ENCODE measurements around the gene GNG2.

Gene GNG2

DNA sequence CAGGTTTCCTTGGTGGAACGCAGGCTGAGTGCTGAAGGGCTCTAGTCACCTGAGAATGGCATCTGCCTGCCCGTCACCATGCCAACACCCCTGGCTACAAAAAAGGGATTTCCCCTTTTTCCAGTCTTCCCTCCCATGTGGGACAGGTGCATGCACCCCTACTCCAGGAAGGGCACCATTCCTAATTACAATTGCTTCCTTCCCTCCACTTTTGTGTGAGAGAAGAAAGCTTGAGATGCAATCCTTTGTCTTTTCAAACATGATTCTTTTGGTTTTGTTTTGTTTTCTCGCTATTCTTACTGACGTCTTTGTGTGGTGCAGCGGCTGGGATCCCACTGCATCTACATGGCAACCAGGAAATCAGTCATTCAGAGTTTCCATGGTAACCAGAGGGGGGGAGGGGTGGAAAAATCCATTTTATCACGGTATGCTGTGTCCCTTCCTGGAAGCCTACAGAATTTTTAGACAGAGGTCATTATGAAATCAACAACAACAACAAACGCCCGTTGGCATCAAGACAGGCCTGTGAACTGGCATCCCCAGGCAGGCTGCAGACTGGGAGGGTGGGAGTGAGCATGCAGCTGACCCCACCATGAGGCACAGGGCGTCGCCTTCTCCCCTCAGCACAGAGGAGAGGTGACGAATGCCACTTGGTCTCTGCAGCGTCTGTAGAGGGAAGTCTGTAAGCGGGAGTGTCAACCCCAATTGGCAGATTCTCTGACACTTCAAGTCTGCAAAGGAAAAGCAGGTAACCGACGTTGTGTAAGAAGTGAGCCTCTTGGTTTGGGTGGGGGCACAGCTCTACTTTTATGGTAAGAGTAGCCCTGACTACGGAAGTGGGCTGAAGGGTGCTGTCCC lies 13.6 kb upstream of the GNG2 start:
- Mint-ChIP-seq H3K27me3 (no peaks in the 10 kb centered on the region), H3K9me3 (peaks cover 25% of the 10 kb centered on the region), H3K4me3 (peak overlapping the region; percentile 91), H3K36me3 (ENCODE audit: low read depth) (peaks cover 29% of the 10 kb centered on the region), H3K27ac (peak overlapping the region; percentile 99), H3K4me1 (ENCODE audit: low read depth) (peaks cover 90% of the 10 kb centered on the region)

GRCh38 chr14:51847489-51847796 lies 13.0 kb upstream of the GNG2 start:
- peak overlapping the region; percentile 99 for H3K27ac Mint-ChIP-seq
- peaks cover 25% of the 10 kb centered on the region for H3K9me3 Mint-ChIP-seq
- peak overlapping the region; percentile 91 for H3K4me3 Mint-ChIP-seq
- no peaks in the 10 kb centered on the region for H3K27me3 Mint-ChIP-seq
- H3K4me1 Mint-ChIP-seq (ENCODE audit: low read depth): peaks cover 95% of the 10 kb centered on the region
- peaks cover 29% of the 10 kb centered on the region for H3K36me3 Mint-ChIP-seq (ENCODE audit: low read depth)

DNA sequence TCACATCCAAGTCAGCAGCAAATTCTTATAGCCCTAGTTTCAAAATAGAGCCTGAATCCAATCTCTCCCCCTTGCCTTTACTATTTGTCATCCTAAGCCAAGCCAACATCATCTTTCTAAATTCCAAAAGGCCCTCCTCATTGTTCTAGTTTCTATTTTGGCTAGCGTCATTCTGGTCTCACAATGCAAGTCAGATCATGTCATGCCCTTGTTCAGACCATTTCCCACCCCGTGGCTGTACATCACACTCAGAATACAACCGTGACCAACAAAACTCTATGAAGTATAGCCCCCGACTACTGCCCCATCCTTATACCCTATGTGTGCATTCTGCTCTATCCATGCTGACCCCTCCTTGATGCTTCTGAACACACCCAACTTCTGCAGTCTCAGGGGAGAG lies 12.3 kb upstream of the GNG2 start:
- H3K4me1 Mint-ChIP-seq (ENCODE audit: low read depth): peaks cover 98% of the 10 kb centered on the region
- H3K4me3 Mint-ChIP-seq: peak overlapping the region; percentile 70
- H3K36me3 Mint-ChIP-seq (ENCODE audit: low read depth): peaks cover 29% of the 10 kb centered on the region
- H3K27ac Mint-ChIP-seq: peak overlapping the region; percentile 99
- H3K9me3 Mint-ChIP-seq: peaks cover 25% of the 10 kb centered on the region
- no peaks in the 10 kb centered on the region for H3K27me3 Mint-ChIP-seq

- Mint-ChIP-seq H3K27me3 (no peaks in the 10 kb centered on the region), H3K36me3 (ENCODE audit: low read depth) (peaks cover 29% of the 10 kb centered on the region), H3K4me1 (ENCODE audit: low read depth) (peaks cover 90% of the 10 kb centered on the region), H3K4me3 (peak overlapping the region; percentile 24), H3K9me3 (peaks cover 22% of the 10 kb centered on the region), H3K27ac (peak overlapping the region; percentile 99)
These were observed 11.3 kb upstream of the GNG2 start for GRCh38 chr14:51849097-51849496.

- Mint-ChIP-seq H3K36me3 (ENCODE audit: low read depth) (peaks cover 29% of the 10 kb centered on the region), H3K9me3 (peaks cover 19% of the 10 kb centered on the region), H3K27ac (peak overlapping the region; percentile 50), H3K4me1 (ENCODE audit: low read depth) (peaks cover 76% of the 10 kb centered on the region), H3K4me3 (no peak overlapping the region), H3K27me3 (no peaks in the 10 kb centered on the region)
These were observed 9.8 kb upstream of the GNG2 start for GRCh38 chr14:51850651-51851050.

DNA sequence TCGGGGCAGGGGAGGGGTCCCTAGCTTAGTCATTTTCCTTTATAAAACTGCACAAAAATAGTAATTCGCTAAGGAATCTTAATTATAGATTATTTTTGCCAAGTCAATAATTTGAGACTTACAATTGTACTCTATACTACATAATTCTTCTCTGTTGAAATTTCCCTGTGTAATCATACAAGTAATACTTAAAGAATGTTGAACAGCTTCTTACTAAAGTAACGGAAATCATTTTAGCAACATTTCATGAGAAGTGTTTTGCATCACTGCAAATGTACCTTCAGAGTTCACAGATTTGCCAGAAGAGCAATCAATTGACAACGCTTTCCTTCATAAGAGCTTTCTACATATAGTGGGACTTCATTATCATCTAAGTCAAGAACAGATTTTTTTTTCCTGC lies 7.9 kb upstream of the GNG2 start:
- Mint-ChIP-seq H3K4me1 (ENCODE audit: low read depth) (peaks cover 57% of the 10 kb centered on the region), H3K27ac (no peak overlapping the region), H3K9me3 (peaks cover 22% of the 10 kb centered on the region), H3K36me3 (ENCODE audit: low read depth) (peaks cover 26% of the 10 kb centered on the region), H3K27me3 (no peaks in the 10 kb centered on the region), H3K4me3 (no peak overlapping the region)

- Mint-ChIP-seq H3K27ac (no peak overlapping the region), H3K36me3 (ENCODE audit: low read depth) (peaks cover 4% of the 10 kb centered on the region), H3K4me3 (no peak overlapping the region), H3K27me3 (no peaks in the 10 kb centered on the region), H3K4me1 (ENCODE audit: low read depth) (peaks cover 49% of the 10 kb centered on the region), H3K9me3 (peaks cover 8% of the 10 kb centered on the region)
These were observed 5.2 kb upstream of the GNG2 start for GRCh38 chr14:51855234-51855633.

DNA sequence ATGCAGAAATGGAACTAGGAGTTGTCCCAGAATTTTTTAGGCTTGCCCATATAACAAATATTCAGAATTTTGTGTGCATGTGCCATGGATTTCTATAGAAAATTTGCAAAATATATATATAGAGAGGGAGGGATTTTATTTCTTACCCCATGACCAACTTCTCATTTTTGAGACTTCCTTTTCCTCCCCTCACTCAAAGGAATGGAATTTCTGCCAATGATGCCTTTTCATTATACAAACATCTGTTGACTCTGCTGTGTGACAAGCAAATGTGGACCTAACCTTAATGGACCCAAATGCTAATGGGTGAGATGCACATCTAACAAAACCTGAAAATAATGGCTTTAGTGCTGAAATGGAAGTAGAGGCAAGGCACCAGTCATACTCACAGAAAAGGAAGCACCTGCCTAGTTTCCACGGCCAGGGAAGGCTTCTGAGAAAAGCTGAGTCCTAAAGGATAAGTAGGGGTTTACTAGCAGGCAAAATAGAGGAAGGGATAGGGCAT lies 3.6 kb upstream of the GNG2 start:
- Mint-ChIP-seq H3K4me1 (ENCODE audit: low read depth) (peaks cover 34% of the 10 kb centered on the region), H3K27me3 (no peaks in the 10 kb centered on the region), H3K36me3 (ENCODE audit: low read depth) (no peaks in the 10 kb centered on the region), H3K9me3 (peaks cover 3% of the 10 kb centered on the region), H3K4me3 (no peak overlapping the region), H3K27ac (no peak overlapping the region)

- Mint-ChIP-seq H3K4me3 (no peak overlapping the region), H3K36me3 (ENCODE audit: low read depth) (peaks cover 13% of the 10 kb centered on the region), H3K9me3 (peaks cover 3% of the 10 kb centered on the region), H3K4me1 (ENCODE audit: low read depth) (peaks cover 38% of the 10 kb centered on the region), H3K27ac (peak overlapping the region; percentile 17), H3K27me3 (no peaks in the 10 kb centered on the region)
These were observed 1.3 kb upstream of the GNG2 start for GRCh38 chr14:51859131-51859530.

DNA sequence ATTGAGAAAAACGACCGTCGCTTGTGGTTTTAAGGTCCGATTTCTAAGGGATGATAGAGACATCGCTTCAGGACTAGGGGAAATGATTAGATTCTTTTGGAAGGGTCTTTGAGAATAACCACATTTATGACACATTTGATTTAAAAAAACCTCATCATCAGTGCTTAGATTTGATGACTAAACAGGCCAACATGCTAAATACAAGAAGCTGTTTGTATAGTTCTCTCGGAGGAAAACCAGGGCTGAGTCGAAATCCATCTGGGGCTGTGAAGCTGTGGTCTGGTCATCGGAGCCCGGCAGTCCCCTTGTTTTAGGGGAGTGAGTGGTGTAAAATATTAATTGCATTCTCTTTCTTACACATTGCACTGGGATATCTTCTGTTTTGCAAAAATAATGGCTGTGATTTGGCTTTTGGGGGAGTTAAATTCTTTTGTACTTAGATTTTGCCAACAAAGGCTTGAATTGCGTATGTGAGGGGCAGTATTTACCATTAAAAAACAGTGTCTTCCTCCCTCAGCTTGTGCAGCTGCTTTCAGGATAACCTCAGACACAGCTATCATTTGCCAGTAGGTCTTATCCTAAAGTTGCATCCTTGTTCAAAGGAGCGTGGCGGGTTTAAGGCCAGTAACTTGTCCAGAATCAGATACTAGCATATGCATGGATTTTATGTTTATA lies 550 bp downstream of the GNG2 start:
- Mint-ChIP-seq H3K9me3 (peaks cover 3% of the 10 kb centered on the region), H3K27me3 (no peaks in the 10 kb centered on the region), H3K27ac (peak overlapping the region; percentile 96), H3K4me1 (ENCODE audit: low read depth) (peaks cover 38% of the 10 kb centered on the region), H3K4me3 (peak overlapping the region; percentile 88), H3K36me3 (ENCODE audit: low read depth) (peaks cover 13% of the 10 kb centered on the region)

DNA sequence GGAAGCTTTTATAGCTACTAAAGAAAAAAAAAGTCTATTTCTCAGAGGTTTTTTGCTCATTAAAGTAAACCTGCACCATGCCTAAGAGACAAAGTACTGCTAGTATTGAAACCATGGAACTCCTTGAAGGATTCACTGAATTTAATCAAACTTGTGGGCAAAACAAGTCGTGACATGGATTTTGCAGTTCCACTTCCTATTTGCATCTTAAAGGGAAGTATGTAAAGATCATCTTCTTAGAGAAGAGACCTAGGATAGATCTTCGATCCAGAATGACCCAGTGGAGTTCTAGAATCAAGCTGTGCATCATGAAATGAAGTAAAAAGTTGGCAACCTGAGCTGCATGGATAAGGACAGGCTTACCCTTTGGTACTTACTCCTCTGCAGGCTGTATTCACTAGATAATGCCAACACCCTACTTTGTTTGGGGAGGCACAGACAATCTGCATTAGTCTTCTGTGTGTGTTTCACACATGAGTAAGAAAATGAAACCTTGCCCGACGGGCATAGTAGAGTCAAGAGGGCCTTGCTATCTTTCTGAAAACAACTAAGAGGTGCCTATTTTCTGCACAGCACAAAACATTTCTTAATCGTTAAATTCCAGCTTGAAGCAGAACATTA lies 1.9 kb downstream of the GNG2 start:
- Mint-ChIP-seq H3K4me1 (ENCODE audit: low read depth) (peaks cover 38% of the 10 kb centered on the region), H3K27me3 (no peaks in the 10 kb centered on the region), H3K27ac (peak overlapping the region; percentile 96), H3K9me3 (no peaks in the 10 kb centered on the region), H3K36me3 (ENCODE audit: low read depth) (peaks cover 13% of the 10 kb centered on the region), H3K4me3 (peak overlapping the region; percentile 88)

GRCh38 chr14:51862860-51863259 lies 2.4 kb downstream of the GNG2 start:
- Mint-ChIP-seq H3K4me3 (peak overlapping the region; percentile 88), H3K4me1 (ENCODE audit: low read depth) (peaks cover 38% of the 10 kb centered on the region), H3K27ac (peak overlapping the region; percentile 96), H3K27me3 (no peaks in the 10 kb centered on the region), H3K36me3 (ENCODE audit: low read depth) (peaks cover 13% of the 10 kb centered on the region), H3K9me3 (no peaks in the 10 kb centered on the region)

DNA sequence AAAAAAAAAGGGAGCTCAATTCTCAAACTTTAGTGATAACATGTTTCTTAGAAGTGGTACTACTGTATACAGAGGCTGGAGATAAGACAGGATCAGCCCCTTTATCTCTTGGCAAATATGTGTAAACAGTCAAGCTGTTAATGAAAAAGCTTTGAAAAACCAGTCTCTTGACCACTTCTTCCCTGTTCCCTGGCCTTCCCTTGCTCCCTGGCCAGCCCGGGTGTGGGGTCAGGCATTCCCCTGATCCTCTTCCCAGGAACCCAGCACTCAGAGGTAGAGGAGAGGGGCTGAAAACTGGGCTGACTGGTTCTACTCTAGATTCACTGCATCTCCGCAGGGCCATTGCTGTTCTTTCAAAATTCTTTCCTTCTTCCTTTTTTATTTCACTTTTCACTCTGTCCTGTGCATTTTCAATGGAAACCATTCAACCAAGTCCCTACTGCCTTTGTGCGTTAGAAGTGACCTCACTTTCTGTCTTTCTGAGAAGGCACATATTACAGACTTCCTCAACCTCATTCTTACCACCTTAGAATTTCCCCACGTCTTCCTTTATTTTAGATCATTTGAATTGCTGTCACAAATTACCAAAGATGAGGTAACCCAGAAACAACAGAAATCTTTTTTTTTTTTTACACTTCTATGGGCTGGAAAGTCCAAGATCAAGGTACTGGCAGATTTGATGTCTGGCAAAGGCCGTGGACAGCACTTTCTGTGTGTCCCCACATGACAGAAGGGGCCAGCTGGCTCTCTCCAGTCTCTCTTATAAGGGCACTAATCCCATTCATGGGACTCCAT lies 5.7 kb downstream of the GNG2 start:
- peaks cover 19% of the 10 kb centered on the region for H3K4me1 Mint-ChIP-seq (ENCODE audit: low read depth)
- no peaks in the 10 kb centered on the region for H3K9me3 Mint-ChIP-seq
- no peak overlapping the region for H3K27ac Mint-ChIP-seq
- H3K27me3 Mint-ChIP-seq: no peaks in the 10 kb centered on the region
- H3K36me3 Mint-ChIP-seq (ENCODE audit: low read depth): peaks cover 17% of the 10 kb centered on the region
- no peak overlapping the region for H3K4me3 Mint-ChIP-seq

DNA sequence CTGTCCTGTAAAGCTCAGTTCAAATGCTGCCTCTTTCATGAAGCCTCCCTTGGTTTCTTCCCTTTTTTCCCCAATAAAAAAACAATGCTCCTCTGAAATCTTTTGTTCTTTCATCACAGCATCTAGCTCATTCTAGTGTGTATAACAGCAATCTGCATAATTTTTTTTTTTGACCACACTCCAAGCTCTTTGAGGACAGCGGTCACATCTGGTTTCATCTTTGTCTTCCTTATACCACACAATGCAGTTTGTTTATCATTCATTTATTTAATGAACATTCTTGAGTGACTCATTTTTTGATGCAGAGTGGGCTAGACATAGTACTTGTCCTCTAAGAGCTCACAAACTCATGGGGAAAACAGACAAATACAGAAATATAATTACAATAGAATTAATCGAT lies 7.3 kb downstream of the GNG2 start:
- Mint-ChIP-seq H3K4me1 (ENCODE audit: low read depth) (peaks cover 26% of the 10 kb centered on the region), H3K9me3 (no peaks in the 10 kb centered on the region), H3K4me3 (no peak overlapping the region), H3K27ac (no peak overlapping the region), H3K36me3 (ENCODE audit: low read depth) (peaks cover 13% of the 10 kb centered on the region), H3K27me3 (no peaks in the 10 kb centered on the region)

Data from stimulated activated naive CD8-positive, alpha-beta T cell treated with anti-CD3 and anti-CD28 coated beads, Interleukin-15, Interleukin-2, amounts not matched to agents 100 ng/mL and 50 ng/mL, for 24 hours (primary cell).